Mesendoderm (in vitro differentiated cells): ENCODE measurements around the gene RHOJ.
"Not testable (repeated sequence)": the region's sequence is repeated elsewhere in the genome, so short reads cannot be mapped to it uniquely, and the experiment has no call there.

Experiments
- DNase-seq: peaks from one replicate; pipeline ENCODE4 v3.0.0; 2013
- H2AK5ac ChIP-seq: 2 replicates; pipeline ENCODE4 v1.6.1; 2013; ENCODE audit warnings: low read length, inconsistent platforms
- H2BK120ac ChIP-seq: 2 replicates; pipeline ENCODE4 v1.6.1; 2013; ENCODE audit warnings: low read depth, mild to moderate bottlenecking, low read length, moderate library complexity, mixed read lengths
- H2BK15ac ChIP-seq: replicated peaks from 2 replicates; pipeline ENCODE4 v1.6.1; 2013; ENCODE audit warnings: low read depth, mild to moderate bottlenecking, moderate library complexity
- H2BK5ac ChIP-seq: 2 replicates; pipeline ENCODE4 v1.6.1; 2013; ENCODE audit warnings: low read length, inconsistent platforms
- H3K18ac ChIP-seq: 2 replicates; pipeline ENCODE4 v1.6.1; 2013; ENCODE audit warnings: mild to moderate bottlenecking, low read length, mixed read lengths
- H3K23ac ChIP-seq: one replicate; pipeline ENCODE4 v1.6.1; 2013; ENCODE audit warnings: low read length
- H3K27ac ChIP-seq: 2 replicates; pipeline ENCODE4 v1.5.1; 2013; ENCODE audit warnings: low read depth, mild to moderate bottlenecking, inconsistent platforms, low read length, moderate library complexity
- H3K27me3 ChIP-seq: 2 replicates; pipeline ENCODE4 v1.6.1; 2013; ENCODE audit warnings: low read length, control low read depth, mild to moderate bottlenecking, inconsistent platforms; ENCODE audit not compliant: insufficient read depth, poor library complexity
- H3K36me3 ChIP-seq: 2 replicates; pipeline ENCODE4 v1.6.1; 2013; ENCODE audit warnings: low read length, inconsistent platforms; ENCODE audit not compliant: control insufficient read depth, insufficient read depth
- H3K4ac ChIP-seq: one replicate; pipeline ENCODE4 v1.6.1; 2013; ENCODE audit warnings: low read depth, mild to moderate bottlenecking, low read length, moderate library complexity
- H3K4me1 ChIP-seq: 2 replicates; pipeline ENCODE4 v1.6.1; 2013; ENCODE audit warnings: low read depth, low read length, inconsistent platforms; ENCODE audit not compliant: control insufficient read depth
- H3K4me2 ChIP-seq: 2 replicates; pipeline ENCODE4 v1.6.1; 2013; ENCODE audit warnings: low read length
- H3K4me3 ChIP-seq: 2 replicates; pipeline ENCODE4 v1.5.1; 2013; ENCODE audit warnings: mild to moderate bottlenecking, low read length
- H3K56ac ChIP-seq: one replicate; pipeline ENCODE4 v1.6.1; 2013; ENCODE audit warnings: low read length
- H3K79me1 ChIP-seq: 2 replicates; pipeline ENCODE4 v1.6.1; 2013; ENCODE audit warnings: low read length, inconsistent platforms
- H3K79me2 ChIP-seq: 2 replicates; pipeline ENCODE4 v1.6.1; 2013; ENCODE audit warnings: mild to moderate bottlenecking, low read length; ENCODE audit not compliant: control insufficient read depth, insufficient read depth
- H3K9ac ChIP-seq: 2 replicates; pipeline ENCODE4 v1.6.1; 2013; ENCODE audit warnings: low read length, inconsistent platforms
- H4K5ac ChIP-seq: one replicate; pipeline ENCODE4 v1.6.1; 2013; ENCODE audit warnings: low read length
- H4K8ac ChIP-seq: one replicate; pipeline ENCODE4 v1.6.1; 2013; ENCODE audit warnings: low read depth, mild to moderate bottlenecking, control low read depth, low read length, moderate library complexity
- WGBS: extraction: QIAGEN DNeasy Blood & Tissue Kit; methylation state at CpG from one replicate; pipeline ENCODE4 v1.1.7; 2013; ENCODE audit warnings: low lambda C conversion rate, missing lambda C conversion rate; ENCODE audit not compliant: insufficient coverage; ENCODE audit errors: extremely low coverage; 5-methylcytosine and 5-hydroxymethylcytosine counted together

Gene RHOJ

DNA sequence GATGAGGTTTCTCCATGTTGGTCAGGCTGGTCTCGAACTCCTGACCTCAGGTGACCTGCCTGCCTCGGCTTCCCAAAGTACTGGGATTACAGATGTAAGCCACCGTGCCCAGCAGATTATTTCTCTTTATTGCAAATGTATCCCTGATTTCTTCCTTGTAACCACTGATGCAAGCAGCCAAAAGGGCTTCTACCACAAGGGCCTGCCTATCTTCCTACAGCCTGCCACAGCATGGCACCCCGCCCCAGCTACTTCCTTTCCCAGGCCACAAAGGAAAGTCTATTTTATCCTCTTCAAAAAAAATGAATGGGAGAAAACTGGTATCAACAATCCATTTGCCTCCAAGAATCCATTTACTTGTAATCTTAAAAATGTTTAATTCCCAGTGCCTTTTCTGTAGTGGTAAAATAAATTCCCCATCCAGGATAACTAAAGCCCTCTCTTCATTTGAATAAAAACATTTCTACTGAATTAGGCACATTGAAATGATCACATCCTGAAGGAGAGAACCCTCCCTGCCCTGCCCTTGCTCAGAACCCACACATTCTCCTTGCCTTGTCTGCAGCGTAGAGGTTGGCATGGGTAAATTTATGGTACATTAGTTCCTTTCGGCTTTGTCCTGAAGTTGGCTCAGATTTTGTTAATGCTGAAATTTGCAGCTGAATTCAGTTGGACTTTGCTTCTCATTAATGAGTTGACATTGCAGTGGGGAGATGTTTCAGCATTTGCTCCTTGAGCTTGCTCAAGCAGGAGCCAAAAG, 95.3 kb downstream of the RHOJ start:
- H3K27me3 ChIP-seq: no peaks in the 10 kb centered on the region
- no peaks in the 10 kb centered on the region for H3K79me2 ChIP-seq
- H3K4me1 ChIP-seq: no peaks in the 10 kb centered on the region
- no peak overlapping the region for H3K56ac ChIP-seq
- H3K4me2 ChIP-seq: no peak overlapping the region
- DNase-seq: no peak
- no peak overlapping the region for H2BK15ac ChIP-seq
- no peak overlapping the region for H2BK120ac ChIP-seq
- no peak overlapping the region for H3K9ac ChIP-seq
- no peaks in the 10 kb centered on the region for H3K79me1 ChIP-seq
- H4K8ac ChIP-seq: no peak overlapping the region
- H3K23ac ChIP-seq: no peak overlapping the region
- no peak overlapping the region for H4K5ac ChIP-seq
- no peaks in the 10 kb centered on the region for H3K36me3 ChIP-seq
- no peak overlapping the region for H2AK5ac ChIP-seq
- H3K4ac ChIP-seq: no peak overlapping the region
- WGBS: no CpG with 5 or more reads among the region's 6 CpGs
- H2BK5ac ChIP-seq: no peak overlapping the region
- no peak overlapping the region for H3K4me3 ChIP-seq
- H3K18ac ChIP-seq: no peak overlapping the region
- no peak overlapping the region for H3K27ac ChIP-seq

DNA sequence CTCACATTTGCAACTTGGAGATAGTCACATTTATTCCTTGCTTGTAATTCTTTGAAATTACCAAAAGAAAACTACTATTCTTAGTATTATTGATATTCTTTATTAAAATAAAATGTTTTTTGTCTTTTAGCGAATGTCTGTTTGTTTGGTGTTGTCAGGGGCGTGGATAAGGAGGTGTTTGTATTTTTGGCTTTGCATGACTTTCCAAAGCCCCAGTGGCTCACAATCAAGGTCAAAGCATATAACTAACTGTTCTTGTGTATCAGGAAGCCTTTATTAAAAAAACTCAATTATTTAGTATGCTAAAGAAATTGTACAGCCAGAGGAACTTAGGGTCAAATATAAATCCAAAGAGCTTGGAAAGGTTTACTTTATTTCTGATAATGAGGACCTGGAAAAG, 96.6 kb downstream of the RHOJ start:
- H4K5ac ChIP-seq: no peak overlapping the region
- no peak overlapping the region for H3K27ac ChIP-seq
- no peak overlapping the region for H4K8ac ChIP-seq
- H2BK5ac ChIP-seq: no peak overlapping the region
- no peaks in the 10 kb centered on the region for H3K79me2 ChIP-seq
- no peak overlapping the region for H3K9ac ChIP-seq
- H2BK15ac ChIP-seq: no peak overlapping the region
- no peak overlapping the region for H3K56ac ChIP-seq
- no peaks in the 10 kb centered on the region for H3K36me3 ChIP-seq
- no peaks in the 10 kb centered on the region for H3K27me3 ChIP-seq
- H3K4me3 ChIP-seq: no peak overlapping the region
- no peaks in the 10 kb centered on the region for H3K79me1 ChIP-seq
- WGBS: 100% methylated on average over 2 of the region's 2 CpGs
- no peak overlapping the region for H3K4me2 ChIP-seq
- no peak overlapping the region for H3K4ac ChIP-seq
- no peak overlapping the region for H2AK5ac ChIP-seq
- no peak overlapping the region for H2BK120ac ChIP-seq
- no peak overlapping the region for H3K18ac ChIP-seq
- DNase-seq: no peak
- H3K4me1 ChIP-seq: no peaks in the 10 kb centered on the region
- H3K23ac ChIP-seq: no peak overlapping the region

DNA sequence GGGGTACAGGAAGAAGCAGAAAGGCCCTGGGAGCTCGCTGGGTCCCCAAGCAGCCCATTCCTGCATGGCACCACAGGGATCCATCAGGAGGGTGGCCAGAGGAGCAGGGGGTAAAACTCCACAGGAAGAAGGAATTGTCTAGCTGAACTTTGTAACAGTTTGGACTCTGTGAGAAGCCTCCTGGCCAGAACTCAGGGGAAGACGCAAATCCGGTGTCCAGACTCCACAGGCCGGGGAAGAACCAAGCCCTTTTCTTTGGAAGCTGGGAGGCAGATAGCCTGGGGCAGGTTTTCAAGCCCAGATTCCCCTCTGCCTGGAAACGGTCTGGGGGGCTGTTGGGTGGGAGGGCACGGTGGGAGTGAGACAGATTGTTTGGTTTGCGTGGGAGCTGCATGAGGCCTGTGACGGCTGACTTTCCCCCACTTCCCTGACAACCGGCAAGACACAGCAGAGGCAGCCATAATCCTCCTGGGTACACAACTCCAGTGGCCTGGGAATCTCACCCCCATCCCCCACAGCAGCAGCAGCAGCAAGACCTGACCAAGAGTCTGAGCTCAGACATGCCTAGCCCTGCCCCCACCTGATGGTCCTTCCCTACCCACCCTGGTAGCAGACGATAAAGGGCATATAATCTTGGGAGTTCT, 97.8 kb downstream of the RHOJ start:
- Histone ChIP-seq H4K8ac (no peak overlapping the region), H3K4ac (no peak overlapping the region), H3K79me2 (no peaks in the 10 kb centered on the region), H3K18ac (no peak overlapping the region), H3K56ac (no peak overlapping the region), H4K5ac (no peak overlapping the region), H2BK5ac (no peak overlapping the region), H3K4me1 (no peaks in the 10 kb centered on the region), H3K23ac (no peak overlapping the region), H3K27me3 (no peaks in the 10 kb centered on the region), H3K79me1 (no peaks in the 10 kb centered on the region), H3K36me3 (no peaks in the 10 kb centered on the region), H2BK120ac (no peak overlapping the region), H2AK5ac (no peak overlapping the region), H3K4me2 (no peak overlapping the region), H3K4me3 (no peak overlapping the region), H3K9ac (no peak overlapping the region), H3K27ac (no peak overlapping the region), H2BK15ac (no peak overlapping the region)
- WGBS: no CpG with 5 or more reads among the region's 10 CpGs
- DNase-seq: peak; percentile 19

DNA sequence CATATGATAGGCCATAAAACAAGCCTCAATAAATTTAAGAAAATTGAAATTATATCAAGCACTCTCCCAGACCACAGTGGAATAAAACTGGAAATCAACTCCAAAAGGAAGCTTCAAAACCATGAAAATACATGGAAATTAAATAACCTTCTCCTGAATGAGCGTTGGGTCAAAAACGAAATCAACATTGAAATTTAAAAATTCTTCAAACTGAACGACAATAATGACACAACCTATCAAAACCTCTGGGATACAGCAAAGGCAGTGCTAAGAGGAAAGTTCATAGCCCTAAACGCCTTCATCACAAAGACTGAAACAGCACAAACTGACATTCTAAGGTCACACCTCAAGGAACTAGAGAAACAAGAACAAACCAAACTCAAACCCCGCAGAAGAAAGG, 100.2 kb downstream of the RHOJ start:
- H4K5ac ChIP-seq, H2AK5ac ChIP-seq, H3K4ac ChIP-seq, H3K4me2 ChIP-seq, H3K4me3 ChIP-seq, H2BK5ac ChIP-seq, H3K36me3 ChIP-seq, H3K79me1 ChIP-seq, H3K23ac ChIP-seq, H4K8ac ChIP-seq, H2BK120ac ChIP-seq, H3K56ac ChIP-seq, H3K27me3 ChIP-seq, DNase-seq, H3K9ac ChIP-seq, H3K79me2 ChIP-seq, H2BK15ac ChIP-seq, H3K27ac ChIP-seq, H3K18ac ChIP-seq, H3K4me1 ChIP-seq: not testable (repeated sequence)
- no CpG with 5 or more reads among the region's 5 CpGs for WGBS

DNA sequence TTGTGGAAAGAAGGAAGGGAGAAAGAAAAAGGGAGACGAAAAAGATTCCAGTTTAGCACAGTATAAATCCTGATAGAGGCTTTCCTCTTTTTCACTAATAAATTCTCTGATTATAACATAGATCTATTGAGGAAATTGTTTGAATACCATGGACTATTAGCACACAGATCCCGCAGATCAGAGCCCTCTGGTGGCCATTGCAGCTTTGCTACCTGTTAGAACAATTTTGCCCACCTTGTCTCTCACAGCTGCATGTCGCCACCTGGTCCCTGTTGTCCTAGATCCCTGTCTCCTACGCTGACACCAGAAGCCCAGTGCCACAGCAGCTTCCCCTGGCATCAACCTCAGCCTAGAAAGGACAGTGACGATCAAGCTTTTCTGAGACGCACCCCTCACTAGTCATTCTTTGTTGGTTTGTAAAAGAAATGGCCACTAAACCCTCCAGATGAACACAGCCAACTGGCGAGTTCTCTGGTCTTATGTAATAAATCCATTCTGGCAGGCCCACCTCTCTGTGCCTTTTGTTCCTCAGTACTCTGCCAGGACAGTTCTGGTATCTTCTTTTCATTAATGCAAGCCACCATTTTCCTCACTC, 104.6 kb downstream of the RHOJ start:
- Histone ChIP-seq H3K79me1 (no peaks in the 10 kb centered on the region), H3K4ac (no peak overlapping the region), H3K4me2 (no peak overlapping the region), H3K4me3 (no peak overlapping the region), H3K27me3 (no peaks in the 10 kb centered on the region), H2BK5ac (no peak overlapping the region), H4K5ac (no peak overlapping the region), H3K56ac (no peak overlapping the region), H2AK5ac (no peak overlapping the region), H2BK120ac (no peak overlapping the region), H3K23ac (no peak overlapping the region), H3K27ac (no peak overlapping the region), H4K8ac (no peak overlapping the region), H3K9ac (no peak overlapping the region), H3K18ac (no peak overlapping the region), H3K79me2 (no peaks in the 10 kb centered on the region), H3K36me3 (no peaks in the 10 kb centered on the region), H2BK15ac (no peak overlapping the region), H3K4me1 (no peaks in the 10 kb centered on the region)
- no CpG with 5 or more reads among the region's 7 CpGs for WGBS
- peak; percentile 70 for DNase-seq
